Fibroblast of villous mesenchyme (primary cell): ENCODE measurements around the gene UBTD2. TPM values are rescaled to one million over a fixed set of nuclear protein-coding genes. Genes with fewer than 3 reads are reported as not detected.

Experiments
- DNase-seq: peaks from one replicate; pipeline ENCODE4 v3.0.0-alpha.2; 2010; ENCODE audit warnings: low read depth
- H3K4me3 ChIP-seq: 2 replicates; pipeline ENCODE4 v1.5.1; 2011; ENCODE audit warnings: low read depth, mild to moderate bottlenecking, low read length
- total RNA-seq: library from RNA; depleted of rRNA; stranded (reverse); fragments of >200 nt; gene quantifications from 2 replicates; pipeline ENCODE4 v1.2.3, GENCODE V29; 2012
- TF ChIP-seq, protein P1 (sequence below): IDR thresholded peaks from 2 replicates; pipeline ENCODE4 v1.5.1; 2012; ENCODE audit warnings: low read depth, mild to moderate bottlenecking, low read length; ENCODE audit not compliant: insufficient read depth

The UBTD2 gene
- total RNA-seq, 1 donor = 23.7 TPM

DNA sequence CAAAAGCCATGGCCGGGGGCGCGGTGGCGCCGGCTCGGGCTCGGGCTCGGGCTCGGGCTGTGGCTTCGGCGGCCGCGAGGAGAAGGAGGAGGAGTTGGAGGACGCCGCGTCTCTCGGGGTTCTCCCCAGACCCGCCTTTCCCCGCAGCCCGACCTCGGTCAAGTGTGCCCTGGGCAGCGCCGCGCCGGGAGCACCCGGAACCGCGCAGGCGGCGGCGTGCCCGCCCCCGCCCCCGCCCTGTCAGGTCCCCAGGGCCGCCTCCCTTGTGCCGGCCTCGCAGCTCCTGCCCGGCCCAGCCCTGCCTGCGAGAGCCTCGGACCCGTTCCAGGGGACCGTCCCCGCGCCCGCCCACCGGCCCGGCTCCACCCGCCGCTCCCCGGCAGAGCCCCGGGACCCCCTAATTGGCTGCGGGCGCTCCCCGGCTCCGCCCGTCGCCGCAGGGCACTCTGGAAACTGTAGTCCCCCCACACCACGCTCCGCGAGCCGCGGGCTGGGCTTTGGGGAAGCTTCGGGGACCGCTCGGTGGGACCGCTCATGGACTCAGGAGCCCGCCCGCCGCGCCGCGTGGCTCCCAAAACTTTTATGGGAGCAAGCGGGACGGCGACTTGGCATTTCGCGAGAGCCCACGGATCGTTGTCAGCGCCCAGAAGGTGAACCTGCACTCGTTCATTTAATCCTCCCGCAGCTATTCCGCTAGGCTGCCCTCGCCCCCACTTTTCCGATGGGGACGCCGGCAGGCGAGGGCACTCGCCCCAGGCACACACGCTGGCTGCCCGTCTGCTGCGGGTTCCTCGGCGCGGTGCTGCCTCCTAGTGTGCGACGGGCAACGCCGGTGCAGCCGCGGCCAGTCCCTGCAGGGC, 95.3 kb downstream of the UBTD2 start, which contains the start of gene STK10:
Gene STK10 (minus strand): TSS at position 192 of the 860 bp plus-strand sequence. CDS start 182 bp downstream, at position 10.
- TF ChIP-seq, protein P1, sequence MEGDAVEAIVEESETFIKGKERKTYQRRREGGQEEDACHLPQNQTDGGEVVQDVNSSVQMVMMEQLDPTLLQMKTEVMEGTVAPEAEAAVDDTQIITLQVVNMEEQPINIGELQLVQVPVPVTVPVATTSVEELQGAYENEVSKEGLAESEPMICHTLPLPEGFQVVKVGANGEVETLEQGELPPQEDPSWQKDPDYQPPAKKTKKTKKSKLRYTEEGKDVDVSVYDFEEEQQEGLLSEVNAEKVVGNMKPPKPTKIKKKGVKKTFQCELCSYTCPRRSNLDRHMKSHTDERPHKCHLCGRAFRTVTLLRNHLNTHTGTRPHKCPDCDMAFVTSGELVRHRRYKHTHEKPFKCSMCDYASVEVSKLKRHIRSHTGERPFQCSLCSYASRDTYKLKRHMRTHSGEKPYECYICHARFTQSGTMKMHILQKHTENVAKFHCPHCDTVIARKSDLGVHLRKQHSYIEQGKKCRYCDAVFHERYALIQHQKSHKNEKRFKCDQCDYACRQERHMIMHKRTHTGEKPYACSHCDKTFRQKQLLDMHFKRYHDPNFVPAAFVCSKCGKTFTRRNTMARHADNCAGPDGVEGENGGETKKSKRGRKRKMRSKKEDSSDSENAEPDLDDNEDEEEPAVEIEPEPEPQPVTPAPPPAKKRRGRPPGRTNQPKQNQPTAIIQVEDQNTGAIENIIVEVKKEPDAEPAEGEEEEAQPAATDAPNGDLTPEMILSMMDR = peak; percentile 89
- H3K4me3 ChIP-seq = peak within 1 kb of the TSS; percentile 85
- DNase-seq = peak; percentile 92

DNA sequence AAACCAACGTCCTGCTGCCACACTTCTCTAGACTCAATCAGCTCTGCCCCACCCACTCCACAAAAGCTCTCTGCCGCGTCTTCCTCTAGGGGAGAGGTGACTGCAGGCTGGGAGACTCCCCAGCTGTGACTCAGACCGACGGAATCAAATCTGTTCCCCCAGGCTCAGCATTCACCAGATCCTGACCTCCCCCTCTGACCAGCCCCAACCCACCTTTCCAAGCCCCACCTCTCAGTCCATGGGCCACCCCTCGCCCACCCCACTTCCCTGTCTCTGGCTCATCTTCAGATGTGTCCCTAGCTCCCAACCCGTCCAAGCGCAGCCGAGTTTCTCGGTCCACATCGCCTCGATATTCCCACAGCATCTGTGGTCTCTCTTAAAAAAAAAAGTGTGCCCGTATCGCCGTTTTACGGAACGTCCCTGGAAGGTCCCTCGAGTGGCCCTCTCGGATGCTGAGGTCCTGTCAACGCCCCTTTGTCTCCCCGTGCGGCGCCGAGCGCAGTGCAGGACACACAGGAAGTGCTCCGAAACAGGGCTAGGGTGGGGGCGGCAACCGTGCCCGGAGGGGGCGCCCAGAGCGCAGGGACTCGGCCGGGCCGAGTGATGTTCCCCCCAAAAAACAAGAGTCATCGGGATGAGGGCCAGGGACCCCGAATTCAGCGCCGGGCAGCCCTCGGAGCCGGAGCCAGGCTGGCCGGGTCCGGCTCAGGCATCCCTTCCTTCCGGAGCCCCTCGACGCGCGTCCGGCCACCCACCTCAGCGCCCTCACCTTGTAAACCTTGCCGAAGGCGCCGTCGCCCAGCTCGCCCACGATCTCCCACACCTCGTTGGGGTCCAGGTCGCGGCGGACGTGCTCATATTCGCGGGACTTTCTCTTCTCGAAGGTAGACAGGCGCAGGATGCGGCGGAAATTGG, 96.2 kb downstream of the UBTD2 start:
- TF ChIP-seq, protein P1 = no peak
- DNase-seq = peak; percentile 77

DNA sequence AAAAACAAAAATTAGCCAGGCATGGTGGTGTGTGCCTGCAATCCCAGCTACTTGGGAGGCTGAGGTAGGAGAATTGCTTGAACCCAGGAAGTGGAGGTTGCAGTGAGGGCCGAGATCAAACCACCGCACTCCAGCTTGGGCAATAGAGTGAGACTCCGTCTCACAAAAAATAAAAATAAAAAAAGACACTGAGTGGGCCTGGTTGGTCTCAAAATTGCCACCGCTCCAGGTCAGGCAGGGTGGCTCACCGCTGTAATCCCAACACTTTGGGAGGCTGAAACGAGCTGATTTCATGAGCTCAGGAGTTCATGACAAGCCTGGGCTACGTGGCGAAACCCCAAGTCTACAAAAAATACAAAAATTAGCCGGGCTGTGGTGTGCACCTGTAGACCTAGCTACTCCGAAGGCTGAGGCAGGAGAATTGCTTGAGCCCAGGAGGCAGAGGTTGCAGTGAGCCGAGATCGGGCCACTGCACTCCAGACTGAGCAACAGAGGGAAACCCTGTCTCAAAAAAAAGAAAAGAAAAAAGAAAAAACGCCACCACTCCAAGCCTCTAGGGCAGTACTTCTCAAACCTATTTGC, 97.4 kb downstream of the UBTD2 start:
- peak overlapping the region; percentile 85 for H3K4me3 ChIP-seq
- DNase-seq = no peak
- TF ChIP-seq, protein P1 = no peak

More for the DNA sequence above, 96.2 kb downstream of the UBTD2 start:
- H3K4me3 ChIP-seq = peak overlapping the region; percentile 85

DNA sequence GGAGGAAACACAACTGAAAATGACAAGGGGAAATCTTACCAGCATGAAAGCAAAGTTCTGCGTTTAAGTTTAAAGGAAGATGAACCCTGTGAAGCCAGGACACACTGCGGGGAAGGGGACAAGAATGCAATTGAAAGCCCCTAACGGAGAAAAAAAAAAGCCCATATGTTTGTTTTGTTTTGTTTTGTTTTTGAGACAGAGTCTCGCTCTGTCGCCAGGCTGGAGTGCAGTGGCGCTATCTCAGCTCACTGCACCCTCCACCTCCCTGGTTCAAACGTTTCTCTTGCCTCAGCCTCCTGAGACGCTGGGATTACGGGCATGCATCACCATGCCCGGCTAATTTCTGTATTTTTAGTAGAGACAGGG, 98.5 kb downstream of the UBTD2 start:
- TF ChIP-seq, protein P1 = no peak
- H3K4me3 ChIP-seq = no peak overlapping the region
- DNase-seq = no peak

DNA sequence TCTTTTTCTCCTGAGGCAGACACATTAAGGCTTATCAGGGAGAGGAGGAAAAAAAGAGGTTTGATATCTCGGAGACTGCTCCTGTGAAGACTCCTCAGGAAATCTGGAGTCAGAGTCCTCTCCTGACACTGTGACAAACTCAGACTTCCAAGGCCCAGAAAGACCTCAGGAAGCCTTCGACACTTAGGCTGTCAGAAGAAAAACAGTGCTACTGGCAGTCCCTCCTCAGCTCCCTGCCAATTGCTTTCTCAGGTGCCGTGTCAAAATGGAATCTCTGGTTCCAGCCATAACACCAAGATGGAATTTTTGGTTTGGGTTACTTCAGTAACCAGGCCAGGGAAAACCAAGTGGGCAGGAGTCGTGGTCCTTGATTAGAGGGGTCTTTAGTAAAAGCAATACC, 99.7 kb downstream of the UBTD2 start:
- TF ChIP-seq, protein P1 = no peak
- no peak for DNase-seq

DNA sequence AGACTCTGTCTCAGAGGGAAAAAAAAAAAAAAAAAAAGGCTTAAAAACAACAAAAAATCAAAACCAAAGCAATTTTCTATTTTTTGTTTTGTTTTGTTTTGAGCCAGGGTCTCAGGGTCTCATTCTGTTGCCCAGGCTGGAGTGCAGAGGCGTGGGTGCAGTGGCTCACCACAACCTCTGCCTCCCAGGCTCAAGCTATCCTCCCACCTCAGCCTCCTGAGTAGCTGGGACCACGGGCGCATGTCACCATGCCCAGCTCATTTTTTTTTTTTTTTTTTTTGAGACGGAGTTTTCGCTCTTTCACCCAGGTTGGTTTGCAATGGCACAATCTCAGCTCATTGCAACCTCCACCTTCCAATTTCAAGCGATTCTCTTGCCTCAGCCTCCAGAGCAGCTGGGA, 101.3 kb downstream of the UBTD2 start:
- H3K4me3 ChIP-seq = no peak overlapping the region
- TF ChIP-seq, protein P1 = no peak
- DNase-seq = no peak

More for the DNA sequence above, 99.7 kb downstream of the UBTD2 start:
- H3K4me3 ChIP-seq = no peak overlapping the region
